Right lobe of liver (tissue), 4 donors: ENCODE data around the gene DOK5.

Source experiments
- POLR2A ChIP-seq: fragments of 450-650 bp; IDR thresholded peaks from one replicate; pipeline ENCODE4 v1.6.1; 2017; ENCODE audit warnings: antibody characterized with exemption, mild to moderate bottlenecking
- TF ChIP-seq, protein P1 (sequence below), 4 donors: fragments of 200-600 bp in 3 of 4; fragments of 450-650 bp in 1 of 4; IDR thresholded peaks; one replicate each; pipeline versions ENCODE4 v1.5.1 to v1.8.0; 2016 to 2022; ENCODE audit warnings: antibody characterized with exemption in 4 of 4, mild to moderate bottlenecking in 2 of 4
- donor health status: DM: no; HTN: no; CAD: no.
- donor health status: DM: no; HTN: no; CAD: no.
- donor health status: DM: no; HTN: yes; CAD: no.

DNA sequence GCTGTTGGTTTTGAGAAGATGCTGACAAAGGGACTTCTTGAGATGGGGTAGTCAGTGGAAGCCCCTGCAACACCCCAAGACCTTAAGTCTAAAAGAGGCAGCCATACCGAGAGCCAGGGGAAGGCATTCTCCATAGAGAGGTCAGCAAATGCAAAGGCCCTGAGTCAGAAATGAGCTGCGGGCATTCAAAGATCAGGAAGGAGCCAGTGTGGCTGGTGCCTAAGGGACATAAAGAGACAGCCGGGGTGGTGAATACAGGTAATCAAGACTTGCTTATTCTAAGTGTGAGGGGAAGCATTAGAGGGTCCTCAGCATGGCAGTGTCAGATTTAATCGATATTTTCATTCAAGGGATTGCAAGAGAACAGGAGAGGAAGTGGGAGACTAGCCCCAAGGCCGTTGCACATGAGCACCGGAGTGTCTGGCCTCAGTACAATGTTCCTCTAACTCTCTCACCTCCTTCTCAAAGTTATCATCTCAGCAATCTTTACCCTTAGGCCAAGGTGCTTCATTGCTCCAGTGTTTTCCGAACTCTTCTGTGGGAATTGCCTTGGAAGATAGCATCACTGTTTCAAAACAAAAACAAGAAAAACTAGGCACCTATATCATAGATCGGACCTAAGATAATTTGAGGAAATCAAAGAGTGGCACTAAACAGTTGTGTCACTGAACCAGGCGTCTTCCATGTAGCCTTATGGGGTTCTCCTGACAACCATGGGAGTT, 173.2 kb downstream of the DOK5 start:
- TF ChIP-seq, protein P1, sequence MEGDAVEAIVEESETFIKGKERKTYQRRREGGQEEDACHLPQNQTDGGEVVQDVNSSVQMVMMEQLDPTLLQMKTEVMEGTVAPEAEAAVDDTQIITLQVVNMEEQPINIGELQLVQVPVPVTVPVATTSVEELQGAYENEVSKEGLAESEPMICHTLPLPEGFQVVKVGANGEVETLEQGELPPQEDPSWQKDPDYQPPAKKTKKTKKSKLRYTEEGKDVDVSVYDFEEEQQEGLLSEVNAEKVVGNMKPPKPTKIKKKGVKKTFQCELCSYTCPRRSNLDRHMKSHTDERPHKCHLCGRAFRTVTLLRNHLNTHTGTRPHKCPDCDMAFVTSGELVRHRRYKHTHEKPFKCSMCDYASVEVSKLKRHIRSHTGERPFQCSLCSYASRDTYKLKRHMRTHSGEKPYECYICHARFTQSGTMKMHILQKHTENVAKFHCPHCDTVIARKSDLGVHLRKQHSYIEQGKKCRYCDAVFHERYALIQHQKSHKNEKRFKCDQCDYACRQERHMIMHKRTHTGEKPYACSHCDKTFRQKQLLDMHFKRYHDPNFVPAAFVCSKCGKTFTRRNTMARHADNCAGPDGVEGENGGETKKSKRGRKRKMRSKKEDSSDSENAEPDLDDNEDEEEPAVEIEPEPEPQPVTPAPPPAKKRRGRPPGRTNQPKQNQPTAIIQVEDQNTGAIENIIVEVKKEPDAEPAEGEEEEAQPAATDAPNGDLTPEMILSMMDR (IDR thresholded peaks at IDR 0.05) = no peak
- TF ChIP-seq POLR2A = no peak
